H1 (cell line): Measurements from ENCODE around the gene MACROD2. TPM values are rescaled to one million over a fixed set of nuclear protein-coding genes. Genes with fewer than 3 reads are reported as not detected.

Source experiments
- ATF2 ChIP-seq: IDR thresholded peaks from 2 replicates; pipeline ENCODE4 v1.6.1; 2012; ENCODE audit warnings: low read length, inconsistent platforms
- CBX8 ChIP-seq: fragments of 300-800, 300-1000 bp; sonication (generic); IDR thresholded peaks from 2 replicates; pipeline ENCODE4 v1.7.1; 2016; ENCODE audit warnings: low read depth, low read length, borderline replicate concordance
- polyA plus RNA-seq, 7 experiments: library from polyadenylated mRNA; depleted of rRNA in 3 of 7; stranded (reverse) in 5 of 7; unstranded in 2 of 7; fragments of >200 nt in 5 of 7; fragments of 200-250 nt in 2 of 7; gene quantifications; 1 replicate in 5 of 7; 2 replicates in 1 of 7; 4 replicates in 1 of 7; pipeline versions ENCODE4 v1.2.1 to v1.2.3, GENCODE V29; 2011 to 2013; ENCODE audit warnings: missing spikeins in 2 of 7, mixed read lengths in 2 of 7
- total RNA-seq: library from RNA; stranded (reverse); fragmentation: NEBNext Ultra II Directional; extraction: Animal tissue kit (Norgen Biotek cat#: 25700); gene quantifications from 2 replicates; pipeline ENCODE4 v1.2.1, GENCODE V29; 2021

MACROD2 gene
- total and polyA plus RNA-seq, 2 of the 8 experiments (the other 6 are each of a cell fraction or from before 2014, with no cell fraction given) = 0.70 to 3.9 TPM

GRCh38 chr20:15079594-15080340 is 1084.5 kb downstream of the MACROD2 start (continued):
- no peak for TF ChIP-seq ATF2
- TF ChIP-seq CBX8 = no peak
